GM18873 (cell line): ENCODE data around the gene CLEC14A.

Source experiments
- ATAC-seq: cut with Tn5 transposase; IDR thresholded peaks from one replicate; pipeline ENCODE4 v1.9.1; 2021; ENCODE audit warnings: mild to moderate bottlenecking, moderate library complexity, moderate number of reproducible peaks; ENCODE audit not compliant: unreplicated experiment, low FRiP score

CLEC14A gene

DNA sequence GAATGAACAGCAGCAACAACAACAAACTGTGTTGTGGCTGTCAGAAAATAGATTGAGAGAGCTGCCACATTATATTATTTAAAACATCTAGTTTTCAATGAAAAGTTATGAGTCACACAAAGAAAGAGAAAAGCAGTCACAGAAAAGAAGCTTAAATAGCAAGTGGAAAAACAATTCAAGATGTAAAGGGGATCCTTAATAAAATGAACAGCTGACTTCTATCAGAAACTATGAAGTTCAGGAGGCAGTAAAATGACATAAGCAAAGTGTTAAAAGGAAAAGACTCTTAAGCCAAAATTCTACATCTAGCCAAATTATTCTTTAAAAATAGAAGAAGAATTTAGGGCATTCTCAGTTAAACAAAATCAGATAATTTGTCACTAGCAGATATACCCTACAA, 5.6 kb downstream of the CLEC14A start:
- no peak for ATAC-seq

DNA sequence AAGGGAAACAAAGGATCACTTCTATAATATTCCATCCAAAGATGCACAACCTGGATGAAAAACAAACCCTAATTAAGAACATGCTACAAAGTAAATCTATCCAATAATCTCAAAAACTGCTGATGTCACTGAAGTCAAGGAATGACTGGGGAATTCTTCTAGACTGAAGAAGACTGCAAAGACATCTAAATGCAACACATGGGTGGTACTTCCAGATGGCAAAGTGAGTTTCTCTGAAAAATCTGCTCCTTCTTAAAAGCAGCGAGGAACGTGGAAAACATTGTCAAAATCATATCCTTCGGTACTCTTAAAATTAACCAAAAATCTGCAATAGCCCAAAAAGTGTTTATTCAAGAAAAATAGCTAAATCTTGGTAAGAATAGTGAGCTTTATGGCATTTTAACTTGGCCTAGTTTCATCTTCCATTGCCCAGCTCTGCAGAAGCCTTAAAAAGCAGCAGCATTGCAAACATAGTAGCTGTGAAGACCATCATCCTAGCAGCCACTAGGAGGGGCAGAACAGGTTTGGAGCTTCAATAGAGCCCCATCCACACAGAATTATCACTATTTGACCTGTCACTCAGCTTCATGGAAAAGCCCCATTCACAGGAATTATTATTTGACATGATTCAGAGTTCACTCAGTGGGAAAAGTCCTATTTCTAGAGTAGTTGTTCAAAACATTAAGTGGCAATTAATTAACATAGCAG, 7.4 kb downstream of the CLEC14A start:
- no peak for ATAC-seq

DNA sequence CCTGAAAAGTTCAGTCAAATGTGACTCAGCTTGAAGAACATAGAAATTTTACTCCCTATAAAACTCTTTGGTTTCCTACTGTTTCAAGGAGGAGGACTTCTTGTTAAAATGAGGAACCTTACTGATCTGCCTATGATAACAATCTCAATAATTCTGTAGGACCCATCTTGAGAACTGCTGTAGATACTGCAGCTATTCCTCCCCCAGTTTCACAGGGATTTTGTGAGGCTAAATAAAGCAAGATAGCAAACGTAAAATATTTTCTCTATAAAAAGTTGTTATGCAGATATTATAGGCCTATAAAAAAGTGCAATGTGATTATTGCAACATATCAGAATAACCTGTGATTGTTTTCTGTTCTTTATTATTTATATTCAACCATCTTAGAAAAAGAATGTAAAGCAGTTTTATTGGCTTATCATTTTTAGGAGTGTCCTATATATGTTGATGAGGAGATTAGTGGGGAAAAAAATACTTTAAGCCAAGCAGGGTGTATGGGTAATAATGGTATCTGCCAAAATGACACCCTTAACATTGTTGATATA, 12.1 kb downstream of the CLEC14A start:
- no peak for ATAC-seq

DNA sequence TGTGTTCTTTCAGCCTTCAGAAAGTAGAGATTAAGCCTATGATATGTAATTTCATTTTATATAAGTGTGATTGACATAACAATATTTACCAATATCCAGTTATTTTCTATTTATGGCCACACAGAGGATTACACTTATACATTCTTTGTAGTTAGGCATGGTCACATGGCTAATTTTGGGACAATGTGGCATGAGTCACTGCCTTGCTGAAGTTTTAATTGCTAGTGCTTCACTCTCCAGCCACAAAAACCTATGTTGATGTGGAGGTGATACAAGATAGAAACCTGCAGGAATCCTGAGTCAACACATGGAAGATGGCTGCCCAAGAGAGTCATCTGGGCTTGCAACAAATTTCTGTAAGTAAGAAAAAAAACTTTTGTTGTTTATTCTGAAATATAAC, 17.0 kb downstream of the CLEC14A start:
- ATAC-seq, result no peak

DNA sequence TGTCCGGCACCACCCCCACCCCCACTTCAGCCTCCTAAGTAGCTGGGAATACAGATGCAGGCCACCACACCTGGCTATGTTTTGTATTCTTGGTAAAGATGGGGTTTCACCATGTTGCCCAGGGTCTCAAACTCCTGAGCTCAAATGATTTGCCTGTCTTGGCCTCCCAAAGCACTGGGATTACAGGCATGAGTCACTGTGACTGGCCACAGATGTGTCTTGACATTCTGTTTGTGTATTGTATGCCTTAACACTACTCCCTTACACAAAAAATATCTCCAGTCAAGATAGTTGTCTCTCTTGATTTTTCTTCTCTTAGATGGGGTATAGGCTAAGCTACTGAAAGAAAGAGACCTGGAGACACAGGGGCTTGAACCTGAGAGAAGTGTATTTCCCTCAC, 17.6 kb downstream of the CLEC14A start:
- no peak for ATAC-seq

DNA sequence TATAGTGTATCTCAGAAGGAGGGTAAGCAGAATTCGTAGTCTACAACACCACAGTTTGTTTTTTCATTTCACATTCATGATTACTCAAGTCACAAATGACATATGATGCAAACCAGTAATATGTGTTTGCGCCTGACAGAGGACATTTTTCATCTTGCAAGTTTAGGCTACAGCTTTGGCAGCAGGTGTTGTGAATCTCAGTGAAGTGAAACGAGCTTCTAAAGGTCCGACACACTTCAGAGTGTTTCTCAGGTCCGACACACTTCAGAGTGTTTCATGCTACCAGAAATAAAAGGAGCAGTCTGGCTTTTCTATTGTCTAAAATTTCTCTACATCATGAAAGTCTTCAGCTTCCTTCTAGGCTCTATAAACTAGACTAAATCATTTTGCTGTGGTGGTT, 22.7 kb downstream of the CLEC14A start:
- no peak for ATAC-seq

DNA sequence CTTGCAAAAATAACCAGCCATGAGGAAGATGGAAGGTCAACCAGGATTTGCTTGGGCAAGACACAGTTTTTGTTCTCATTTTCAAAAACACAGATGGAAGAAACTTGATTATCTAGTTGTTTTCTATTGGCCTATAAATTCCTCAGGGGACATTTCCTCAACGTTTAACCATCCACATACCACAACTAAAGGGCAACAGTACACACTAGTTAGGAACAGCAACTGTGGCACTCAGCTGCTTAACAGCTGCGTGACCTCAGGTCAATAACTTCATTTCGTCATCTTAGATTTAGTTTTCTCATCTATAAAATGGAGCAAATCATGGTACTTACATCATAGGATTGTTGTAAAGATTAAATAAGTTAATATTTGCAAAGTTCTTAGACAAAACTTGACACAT, 29.5 kb downstream of the CLEC14A start:
- no peak for ATAC-seq

DNA sequence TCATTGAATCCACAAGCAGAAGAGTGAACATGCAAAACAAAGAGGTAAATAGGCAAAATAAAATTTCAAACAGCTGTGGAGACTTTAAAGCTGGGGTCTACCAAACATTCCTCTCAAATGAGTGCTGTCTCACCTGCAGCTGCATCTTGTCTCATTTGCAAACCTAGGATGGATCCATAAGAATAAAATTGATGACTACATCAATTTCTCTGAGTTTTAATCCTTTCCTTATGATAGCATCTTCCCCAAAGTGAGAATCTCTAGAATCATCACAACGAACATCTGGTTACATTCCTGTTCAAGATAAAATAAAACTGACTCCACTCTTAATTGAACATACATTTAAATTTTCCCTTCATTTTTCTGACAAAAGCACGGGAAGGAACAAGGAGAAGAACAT, 29.9 kb downstream of the CLEC14A start:
- no peak for ATAC-seq

DNA sequence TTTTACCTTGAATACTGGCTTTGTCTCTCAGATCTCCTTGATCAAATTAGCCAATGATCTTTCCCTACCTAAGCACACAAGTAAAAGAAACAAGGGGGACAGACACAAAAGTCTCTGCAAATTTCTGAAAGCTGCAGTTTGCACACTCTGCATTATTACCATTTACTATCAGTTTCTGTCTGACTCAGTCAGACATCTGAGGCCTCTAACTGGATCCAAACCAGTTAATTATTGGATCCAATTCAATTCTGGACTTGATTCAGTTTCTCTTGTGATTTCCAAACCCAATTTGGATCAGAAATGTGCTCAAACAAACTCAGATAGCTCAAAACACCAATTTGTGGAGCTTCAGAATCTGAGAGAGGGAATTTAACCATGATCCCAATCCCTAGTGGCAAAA, 31.6 kb downstream of the CLEC14A start:
- ATAC-seq, result no peak

DNA sequence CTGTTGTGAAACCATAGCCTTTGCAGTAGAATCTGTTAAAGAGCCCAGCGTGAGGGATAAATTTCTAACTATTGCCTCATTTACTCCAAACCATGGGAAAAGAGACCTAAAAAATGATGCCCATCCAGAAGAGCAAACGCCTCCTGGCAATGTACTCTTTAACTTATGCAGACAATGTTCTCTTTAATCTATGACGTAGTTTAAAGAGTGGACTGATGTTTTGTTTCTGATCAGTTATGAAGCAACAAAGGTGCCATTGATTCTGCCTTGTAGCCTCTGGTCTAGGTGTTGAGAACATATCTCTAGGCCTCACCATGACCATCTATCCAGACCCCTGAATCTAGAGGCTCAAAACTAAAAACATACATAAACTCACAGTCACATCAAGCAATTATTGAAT, 34.8 kb downstream of the CLEC14A start:
- ATAC-seq, result no peak

DNA sequence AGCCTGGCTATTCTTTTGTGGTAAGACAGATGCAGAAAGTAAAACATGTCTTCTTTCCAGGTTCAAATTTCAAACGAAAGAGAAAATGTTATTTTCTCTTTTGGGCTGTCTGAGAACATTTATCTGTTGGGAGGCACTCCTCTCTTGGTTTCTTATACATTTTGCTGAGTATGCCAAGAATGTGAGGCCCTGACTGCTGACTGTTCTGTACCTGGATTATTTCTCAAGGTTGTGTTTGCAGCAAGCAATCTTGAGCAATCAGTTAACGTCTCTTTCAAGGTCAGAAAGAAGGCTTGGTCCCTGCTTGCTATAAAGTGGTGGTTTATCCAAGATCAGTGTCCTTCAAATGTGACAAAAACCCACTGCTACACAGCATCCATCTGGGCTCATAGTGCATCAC, 38.3 kb downstream of the CLEC14A start:
- no peak for ATAC-seq

DNA sequence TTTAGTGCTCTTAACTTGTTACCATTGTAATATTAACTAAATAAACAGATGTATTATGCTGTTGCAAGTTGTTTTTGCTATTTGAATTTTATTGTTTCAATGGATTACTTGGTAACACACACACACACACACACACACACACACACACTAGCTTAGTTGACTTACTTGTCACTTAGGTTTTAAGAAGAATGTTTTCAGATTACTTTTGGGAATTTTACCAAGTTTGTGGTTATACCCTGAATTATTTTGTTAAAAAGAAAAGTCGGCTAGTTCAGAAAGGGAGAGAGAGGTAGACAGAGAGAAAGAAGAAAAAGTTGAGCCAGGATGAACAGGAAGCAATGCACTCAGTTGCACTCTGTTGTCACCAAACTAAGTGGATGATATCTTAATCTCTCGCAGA, 42.9 kb downstream of the CLEC14A start:
- ATAC-seq, result no peak

DNA sequence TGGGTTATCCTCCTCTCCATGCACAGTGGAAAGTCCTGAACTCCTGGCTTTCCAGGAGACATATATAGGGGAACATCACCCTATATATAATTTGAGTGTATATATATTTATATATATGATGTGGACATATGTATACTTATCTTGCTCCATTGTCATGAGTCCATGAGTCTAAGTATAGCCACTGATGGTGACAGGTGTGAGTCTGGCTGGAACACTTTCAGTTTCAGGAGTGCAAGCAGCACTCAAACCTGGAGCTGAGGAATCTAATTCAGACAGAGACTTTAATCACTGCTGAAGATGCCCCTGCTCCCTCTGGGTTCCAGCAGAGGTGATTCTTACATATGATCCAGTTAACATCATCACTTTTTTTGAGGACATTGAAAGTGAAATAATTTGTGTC, 43.8 kb downstream of the CLEC14A start:
- no peak for ATAC-seq

DNA sequence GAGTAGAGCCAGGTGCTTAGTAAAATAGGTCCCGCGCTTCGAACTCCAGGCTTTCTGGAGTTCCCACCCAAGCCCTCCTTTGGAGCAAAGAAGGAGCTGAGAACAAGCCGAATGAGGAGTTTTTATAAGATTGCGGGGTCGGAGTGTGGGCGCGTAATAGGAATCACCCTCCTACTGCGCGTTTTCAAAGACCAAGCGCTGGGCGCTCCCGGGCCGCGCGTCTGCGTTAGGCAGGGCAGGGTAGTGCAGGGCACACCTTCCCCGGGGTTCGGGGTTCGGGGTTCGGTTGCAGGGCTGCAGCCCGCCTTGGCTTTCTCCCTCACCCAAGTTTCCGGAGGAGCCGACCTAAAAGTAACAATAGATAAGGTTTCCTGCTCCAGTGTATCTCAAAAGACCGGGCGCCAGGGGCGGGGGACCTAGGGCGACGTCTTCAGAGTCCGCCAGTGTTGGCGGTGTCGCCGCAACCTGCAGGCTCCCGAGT, 44.6 kb downstream of the CLEC14A start:
- ATAC-seq, result no peak

DNA sequence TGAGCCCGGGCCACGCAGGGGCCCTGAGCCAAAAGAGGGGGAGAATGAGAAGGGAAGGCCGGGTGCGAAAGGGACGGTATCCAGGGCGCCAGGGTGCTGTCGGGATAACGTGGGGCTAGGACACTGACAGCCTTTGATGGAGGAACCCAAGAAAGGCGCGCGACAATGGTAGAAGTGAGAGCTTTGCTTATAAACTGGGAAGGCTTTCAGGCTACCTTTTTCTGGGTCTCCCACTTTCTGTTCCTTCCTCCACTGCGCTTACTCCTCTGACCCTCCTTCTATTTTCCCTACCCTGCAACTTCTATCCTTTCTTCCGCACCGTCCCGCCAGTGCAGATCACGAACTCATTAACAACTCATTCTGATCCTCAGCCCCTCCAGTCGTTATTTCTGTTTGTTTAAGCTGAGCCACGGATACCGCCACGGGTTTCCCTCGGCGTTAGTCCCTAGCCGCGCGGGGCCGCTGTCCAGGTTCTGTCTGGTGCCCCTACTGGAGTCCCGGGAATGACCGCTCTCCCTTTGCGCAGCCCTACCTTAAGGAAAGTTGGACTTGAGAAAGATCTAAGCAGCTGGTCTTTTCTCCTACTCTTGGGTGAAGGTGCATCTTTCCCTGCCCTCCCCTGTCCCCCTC, 45.2 kb downstream of the CLEC14A start:
- ATAC-seq, result no peak

DNA sequence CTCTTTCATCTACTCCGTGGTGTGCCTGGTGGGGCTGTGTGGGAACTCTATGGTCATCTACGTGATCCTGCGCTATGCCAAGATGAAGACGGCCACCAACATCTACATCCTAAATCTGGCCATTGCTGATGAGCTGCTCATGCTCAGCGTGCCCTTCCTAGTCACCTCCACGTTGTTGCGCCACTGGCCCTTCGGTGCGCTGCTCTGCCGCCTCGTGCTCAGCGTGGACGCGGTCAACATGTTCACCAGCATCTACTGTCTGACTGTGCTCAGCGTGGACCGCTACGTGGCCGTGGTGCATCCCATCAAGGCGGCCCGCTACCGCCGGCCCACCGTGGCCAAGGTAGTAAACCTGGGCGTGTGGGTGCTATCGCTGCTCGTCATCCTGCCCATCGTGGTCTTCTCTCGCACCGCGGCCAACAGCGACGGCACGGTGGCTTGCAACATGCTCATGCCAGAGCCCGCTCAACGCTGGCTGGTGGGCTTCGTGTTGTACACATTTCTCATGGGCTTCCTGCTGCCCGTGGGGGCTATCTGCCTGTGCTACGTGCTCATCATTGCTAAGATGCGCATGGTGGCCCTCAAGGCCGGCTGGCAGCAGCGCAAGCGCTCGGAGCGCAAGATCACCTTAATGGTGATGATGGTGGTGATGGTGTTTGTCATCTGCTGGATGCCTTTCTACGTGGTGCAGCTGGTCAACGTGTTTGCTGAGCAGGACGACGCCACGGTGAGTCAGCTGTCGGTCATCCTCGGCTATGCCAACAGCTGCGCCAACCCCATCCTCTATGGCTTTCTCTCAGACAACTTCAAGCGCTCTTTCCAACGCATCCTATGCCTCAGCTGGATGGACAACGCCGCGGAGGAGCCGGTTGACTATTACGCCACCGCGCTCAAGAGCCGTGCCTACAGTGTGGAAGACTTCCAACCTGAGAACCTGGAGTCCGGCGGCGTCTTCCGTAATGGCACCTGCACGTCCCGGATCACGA, 46.0 kb downstream of the CLEC14A start:
- ATAC-seq, result no peak

DNA sequence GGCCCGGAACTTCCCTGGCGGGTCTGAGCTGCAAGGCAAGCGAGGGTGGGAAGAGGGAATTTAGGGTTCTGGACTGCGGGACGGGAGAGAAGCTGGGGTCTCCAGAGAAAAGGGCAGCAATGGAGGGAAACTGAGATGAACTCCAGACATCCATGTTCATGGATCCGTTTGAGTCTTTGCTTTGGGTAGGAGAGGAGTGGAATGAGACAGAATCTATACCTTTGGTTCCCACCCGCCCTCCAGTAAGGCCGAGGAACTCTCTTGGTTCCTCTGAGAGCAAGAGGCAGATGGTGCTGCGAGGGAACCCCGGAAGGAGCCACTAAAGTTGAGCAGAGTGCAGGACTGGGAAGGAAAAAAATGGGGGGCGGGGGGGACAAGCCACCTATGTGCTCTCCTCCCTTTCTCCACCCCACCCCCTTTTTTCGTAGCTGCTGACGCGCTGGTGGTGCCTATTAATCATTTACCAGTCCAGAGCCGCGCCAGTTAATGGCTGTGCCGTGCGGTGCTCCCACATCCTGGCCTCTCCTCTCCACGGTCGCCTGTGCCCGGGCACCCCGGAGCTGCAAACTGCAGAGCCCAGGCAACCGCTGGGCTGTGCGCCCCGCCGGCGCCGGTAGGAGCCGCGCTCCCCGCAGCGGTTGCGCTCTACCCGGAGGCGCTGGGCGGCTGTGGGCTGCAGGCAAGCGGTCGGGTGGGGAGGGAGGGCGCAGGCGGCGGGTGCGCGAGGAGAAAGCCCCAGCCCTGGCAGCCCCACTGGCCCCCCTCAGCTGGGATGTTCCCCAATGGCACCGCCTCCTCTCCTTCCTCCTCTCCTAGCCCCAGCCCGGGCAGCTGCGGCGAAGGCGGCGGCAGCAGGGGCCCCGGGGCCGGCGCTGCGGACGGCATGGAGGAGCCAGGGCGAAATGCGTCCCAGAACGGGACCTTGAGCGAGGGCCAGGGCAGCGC, 47.0 kb downstream of the CLEC14A start:
- ATAC-seq, result no peak

DNA sequence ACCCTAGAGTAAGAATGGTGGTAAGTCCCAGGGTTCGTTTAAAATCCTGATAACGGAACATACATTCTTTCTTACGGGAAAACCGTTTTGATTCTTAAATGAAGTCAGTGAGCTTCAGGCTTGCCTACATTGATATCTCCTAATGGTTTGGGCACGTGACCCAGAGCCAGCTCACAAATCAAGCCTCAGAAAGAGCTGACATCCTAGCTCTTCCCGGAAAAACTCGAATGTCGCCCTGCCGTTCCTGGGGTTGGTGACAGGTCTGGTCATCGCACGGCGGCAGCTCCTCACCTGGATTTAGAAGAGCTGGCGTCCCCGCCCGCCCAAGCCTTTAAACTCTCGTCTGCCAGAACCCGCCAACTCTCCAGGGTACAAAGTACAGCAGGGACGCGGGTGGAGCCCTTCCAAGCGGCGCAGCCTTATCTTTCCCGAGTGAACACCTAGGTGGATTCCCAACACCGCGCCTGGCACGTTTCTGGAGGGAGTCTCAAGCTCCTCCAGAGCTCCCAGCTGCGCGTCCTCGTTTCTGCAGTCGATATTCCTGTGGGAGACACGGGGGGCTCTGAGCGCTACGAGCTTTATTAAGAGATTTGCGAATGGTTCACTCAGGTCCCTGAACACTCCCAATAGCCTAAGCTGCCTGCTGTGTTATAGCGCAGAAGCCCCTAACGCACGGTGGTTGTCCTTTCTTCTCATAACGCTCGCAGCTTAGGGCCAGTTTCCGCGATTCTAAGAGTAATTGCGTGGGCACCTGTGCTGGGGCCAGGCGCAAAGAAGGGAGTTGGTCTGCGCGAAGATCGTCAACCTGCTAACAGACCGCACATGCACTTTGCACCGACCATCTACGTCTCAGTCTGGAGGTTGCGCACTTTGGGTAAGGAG, 47.9 kb downstream of the CLEC14A start, which contains the start of gene SSTR1:
SSTR1 (plus strand) TSS at position 169 of the 882 bp plus-strand sequence. CDS start 1,486 bp downstream, outside the sequence.
- ATAC-seq, result no peak

DNA sequence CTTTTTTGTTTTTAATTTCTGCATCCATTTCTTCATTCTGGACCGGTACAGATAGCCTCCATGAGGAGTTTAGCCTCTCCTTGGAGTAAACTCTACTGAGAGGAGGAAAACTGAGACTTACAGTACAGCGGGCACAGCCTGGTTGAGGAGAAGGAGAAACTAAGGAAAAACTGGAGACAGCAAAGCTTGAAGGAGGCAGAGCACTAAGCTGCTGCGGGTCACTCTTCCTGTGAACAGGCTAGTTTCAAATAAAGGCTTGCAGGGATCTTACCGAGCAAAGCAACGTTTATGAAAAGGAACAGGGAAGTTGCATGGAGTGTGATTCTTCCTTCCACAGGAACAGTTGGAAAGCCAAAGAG, 48.5 kb downstream of the CLEC14A start:
- ATAC-seq, result no peak
